A673 (cell line): Measurements from ENCODE around the gene ATP8A2.

Source experiments
- EZH2 ChIP-seq: fragments of 200-600 bp; sonication (generic); IDR thresholded peaks from 2 replicates; pipeline ENCODE4 v1.6.1; 2017; ENCODE audit warnings: borderline replicate concordance, low read depth, mild to moderate bottlenecking, mixed read lengths, antibody characterized with exemption, low read length; ENCODE audit not compliant: poor library complexity, severe bottlenecking
- TF ChIP-seq, protein P1 (sequence below): fragments of 300-800, 200-600 bp; sonication (generic); conservative IDR thresholded peaks from 2 replicates; pipeline ENCODE4 v1.5.1; 2017; ENCODE audit warnings: low read depth, mild to moderate bottlenecking, antibody characterized with exemption, low read length, moderate library complexity, mixed read lengths

DNA sequence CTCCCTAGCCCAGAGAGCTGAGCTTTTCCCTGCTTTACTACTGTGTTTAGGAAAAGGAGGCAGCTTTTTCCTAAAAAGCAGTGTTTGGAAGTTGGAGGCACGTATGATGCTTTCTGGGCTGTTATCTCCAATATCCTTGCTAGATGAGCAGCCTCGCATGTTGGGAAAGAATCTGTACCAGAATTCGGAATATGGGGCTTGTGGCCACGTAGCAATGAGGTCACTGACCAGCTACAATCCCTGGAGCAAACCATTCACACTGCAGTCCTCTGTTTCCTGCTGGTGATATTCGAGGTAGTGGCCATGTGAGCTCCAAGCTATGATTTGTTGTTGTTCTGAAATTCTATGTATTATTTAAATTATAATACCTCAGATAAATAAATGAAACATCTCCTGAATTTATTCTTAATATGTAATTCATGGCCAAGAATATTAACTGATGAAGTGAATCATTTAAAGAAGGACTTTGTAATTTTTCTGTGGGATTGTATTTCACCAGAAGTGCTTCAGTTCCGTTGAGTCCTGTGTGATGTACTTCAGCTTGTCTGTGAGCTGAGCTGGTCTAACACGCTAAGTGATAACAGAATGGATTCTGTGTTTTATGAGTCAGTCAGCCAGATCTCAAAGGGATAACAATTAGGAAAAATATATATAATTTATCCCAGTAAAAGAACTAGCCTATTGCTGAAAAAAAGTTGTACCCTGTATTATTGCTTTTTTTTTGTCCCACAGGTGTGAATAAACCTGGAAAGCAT lies 360.5 kb downstream of the ATP8A2 start:
- TF ChIP-seq, protein P1, sequence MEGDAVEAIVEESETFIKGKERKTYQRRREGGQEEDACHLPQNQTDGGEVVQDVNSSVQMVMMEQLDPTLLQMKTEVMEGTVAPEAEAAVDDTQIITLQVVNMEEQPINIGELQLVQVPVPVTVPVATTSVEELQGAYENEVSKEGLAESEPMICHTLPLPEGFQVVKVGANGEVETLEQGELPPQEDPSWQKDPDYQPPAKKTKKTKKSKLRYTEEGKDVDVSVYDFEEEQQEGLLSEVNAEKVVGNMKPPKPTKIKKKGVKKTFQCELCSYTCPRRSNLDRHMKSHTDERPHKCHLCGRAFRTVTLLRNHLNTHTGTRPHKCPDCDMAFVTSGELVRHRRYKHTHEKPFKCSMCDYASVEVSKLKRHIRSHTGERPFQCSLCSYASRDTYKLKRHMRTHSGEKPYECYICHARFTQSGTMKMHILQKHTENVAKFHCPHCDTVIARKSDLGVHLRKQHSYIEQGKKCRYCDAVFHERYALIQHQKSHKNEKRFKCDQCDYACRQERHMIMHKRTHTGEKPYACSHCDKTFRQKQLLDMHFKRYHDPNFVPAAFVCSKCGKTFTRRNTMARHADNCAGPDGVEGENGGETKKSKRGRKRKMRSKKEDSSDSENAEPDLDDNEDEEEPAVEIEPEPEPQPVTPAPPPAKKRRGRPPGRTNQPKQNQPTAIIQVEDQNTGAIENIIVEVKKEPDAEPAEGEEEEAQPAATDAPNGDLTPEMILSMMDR, result no peak
- no peak for TF ChIP-seq EZH2
